GM20000 (cell line): Measurements from ENCODE around the gene TRPM5.
"Not testable (repeated sequence)": the region's sequence is repeated elsewhere in the genome, so short reads cannot be mapped to it uniquely, and the experiment has no call there.

Experiments used
- DNase-seq: peaks from one replicate; pipeline ENCODE4 v3.0.0; 2012; ENCODE audit warnings: low spot score
- TF ChIP-seq, protein P1 (sequence below): IDR thresholded peaks from 2 replicates; pipeline ENCODE4 v1.5.1; 2012; ENCODE audit warnings: mild to moderate bottlenecking, control low read depth; ENCODE audit errors: extremely low read depth, missing control alignments

The TRPM5 gene

DNA sequence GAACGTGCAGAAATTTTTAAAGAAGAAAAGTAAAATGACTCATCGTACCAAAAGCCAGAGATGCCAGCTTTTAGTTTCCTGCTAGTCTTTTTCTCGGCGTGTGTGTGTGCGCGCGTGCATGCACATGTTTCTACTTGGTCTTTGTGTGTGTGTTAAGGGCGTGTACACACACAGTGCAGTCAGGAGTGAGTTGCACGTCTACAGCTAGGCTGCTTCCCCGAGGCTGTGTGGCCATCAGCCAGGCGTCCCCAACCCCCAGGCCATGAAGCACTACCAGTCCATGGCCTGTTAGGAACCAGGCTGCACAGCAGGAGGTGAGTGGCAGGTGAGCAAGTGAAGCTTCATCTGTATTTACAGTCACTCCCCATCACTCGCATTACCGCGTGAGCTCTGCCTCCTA is 36.9 kb upstream of the TRPM5 start:
- no peak for DNase-seq
- TF ChIP-seq, protein P1, sequence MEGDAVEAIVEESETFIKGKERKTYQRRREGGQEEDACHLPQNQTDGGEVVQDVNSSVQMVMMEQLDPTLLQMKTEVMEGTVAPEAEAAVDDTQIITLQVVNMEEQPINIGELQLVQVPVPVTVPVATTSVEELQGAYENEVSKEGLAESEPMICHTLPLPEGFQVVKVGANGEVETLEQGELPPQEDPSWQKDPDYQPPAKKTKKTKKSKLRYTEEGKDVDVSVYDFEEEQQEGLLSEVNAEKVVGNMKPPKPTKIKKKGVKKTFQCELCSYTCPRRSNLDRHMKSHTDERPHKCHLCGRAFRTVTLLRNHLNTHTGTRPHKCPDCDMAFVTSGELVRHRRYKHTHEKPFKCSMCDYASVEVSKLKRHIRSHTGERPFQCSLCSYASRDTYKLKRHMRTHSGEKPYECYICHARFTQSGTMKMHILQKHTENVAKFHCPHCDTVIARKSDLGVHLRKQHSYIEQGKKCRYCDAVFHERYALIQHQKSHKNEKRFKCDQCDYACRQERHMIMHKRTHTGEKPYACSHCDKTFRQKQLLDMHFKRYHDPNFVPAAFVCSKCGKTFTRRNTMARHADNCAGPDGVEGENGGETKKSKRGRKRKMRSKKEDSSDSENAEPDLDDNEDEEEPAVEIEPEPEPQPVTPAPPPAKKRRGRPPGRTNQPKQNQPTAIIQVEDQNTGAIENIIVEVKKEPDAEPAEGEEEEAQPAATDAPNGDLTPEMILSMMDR: no peak

DNA sequence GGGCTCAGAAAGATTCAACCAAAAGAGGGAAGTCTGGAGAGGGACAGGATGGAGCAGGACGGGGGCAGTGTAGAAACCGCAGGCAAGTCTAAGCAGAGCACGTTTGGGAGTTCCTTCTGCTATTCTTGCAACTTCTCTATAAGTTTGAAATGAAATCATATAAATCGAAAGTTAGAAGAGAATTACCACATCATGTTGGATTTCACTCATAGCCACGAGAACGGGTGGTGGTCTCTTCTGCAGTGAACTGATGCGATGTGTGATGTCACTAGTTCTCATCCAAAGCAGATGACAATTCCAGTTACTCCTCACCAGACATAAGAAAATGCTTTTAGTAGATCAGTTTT is 36.5 kb upstream of the TRPM5 start:
- no peak for DNase-seq
- TF ChIP-seq, protein P1: no peak

DNA sequence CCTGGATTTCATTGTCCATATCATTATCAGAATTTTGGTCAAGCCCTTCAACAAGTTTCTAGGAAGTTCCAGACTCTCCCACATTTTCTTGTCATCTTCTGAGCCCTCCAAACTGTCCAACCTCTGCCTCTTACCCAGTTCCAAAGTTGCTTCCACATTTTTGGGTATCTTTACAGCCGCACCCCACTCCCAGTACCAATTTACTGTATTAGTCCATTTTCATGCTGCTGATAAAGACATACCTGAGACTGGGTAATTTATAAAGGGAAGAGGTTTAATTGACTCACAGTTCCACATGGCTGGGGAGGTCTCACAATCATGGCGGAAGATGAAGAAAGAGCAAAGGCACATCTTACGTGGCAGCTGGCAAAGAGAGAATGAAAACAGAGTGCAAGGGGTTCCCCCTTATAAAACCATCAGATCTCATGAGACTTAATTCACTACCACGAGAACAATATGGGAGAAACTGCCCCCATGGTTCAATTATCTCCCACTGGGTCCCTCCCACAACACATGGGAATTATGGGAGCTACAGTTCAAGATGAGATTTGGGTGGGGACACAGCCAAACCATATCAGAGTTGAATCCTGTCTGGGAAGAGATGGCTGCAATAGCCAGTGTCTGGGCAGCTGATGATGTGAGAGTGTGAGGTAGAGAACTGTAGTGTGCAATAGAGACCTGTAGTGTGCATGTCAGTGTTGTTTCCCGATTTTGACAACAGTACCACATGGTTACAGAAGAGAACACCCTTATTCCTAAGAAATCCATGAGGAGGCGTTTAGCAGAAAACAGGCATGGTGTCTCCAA is 36.0 kb upstream of the TRPM5 start:
- not testable (repeated sequence) for DNase-seq

DNA sequence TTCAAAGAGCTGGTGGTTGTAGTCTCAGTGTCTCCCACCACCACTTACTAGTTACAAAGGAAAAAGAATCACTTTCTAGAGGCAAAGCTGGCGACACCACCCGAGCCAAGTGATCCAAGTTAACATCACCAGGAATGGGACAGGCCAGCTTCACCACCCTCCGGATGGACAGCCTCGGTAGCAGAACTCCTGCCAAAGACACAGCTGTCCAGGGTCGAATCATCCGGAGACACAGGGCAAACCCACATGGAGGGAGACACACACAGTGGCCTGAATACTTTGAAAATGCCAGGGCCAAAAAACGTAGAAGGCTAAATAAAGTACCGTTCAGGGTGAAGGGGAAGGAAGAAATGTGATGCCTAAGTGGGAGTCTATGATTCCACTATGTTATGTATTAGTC is 33.6 kb upstream of the TRPM5 start:
- no peak for DNase-seq
- TF ChIP-seq, protein P1: no peak

DNA sequence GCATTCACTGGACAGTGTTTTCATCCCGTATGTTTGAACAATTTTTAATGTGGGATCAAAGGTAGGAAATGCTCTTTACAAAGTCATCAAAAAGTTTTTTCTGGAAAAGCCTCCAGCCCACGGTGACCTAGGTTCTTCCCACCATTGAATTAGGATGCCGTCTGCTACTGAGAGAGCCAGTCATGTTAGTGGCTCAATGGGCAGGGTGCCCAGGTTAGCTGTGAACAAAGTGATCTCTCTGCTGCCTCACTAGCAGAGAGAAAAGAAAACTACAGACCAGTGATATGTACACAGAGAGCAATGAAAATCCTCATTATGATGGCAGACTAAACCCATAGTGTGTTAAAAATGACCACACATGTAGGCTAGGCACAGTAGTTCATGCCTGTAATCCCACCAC is 32.9 kb upstream of the TRPM5 start:
- TF ChIP-seq, protein P1: no peak
- no peak for DNase-seq

DNA sequence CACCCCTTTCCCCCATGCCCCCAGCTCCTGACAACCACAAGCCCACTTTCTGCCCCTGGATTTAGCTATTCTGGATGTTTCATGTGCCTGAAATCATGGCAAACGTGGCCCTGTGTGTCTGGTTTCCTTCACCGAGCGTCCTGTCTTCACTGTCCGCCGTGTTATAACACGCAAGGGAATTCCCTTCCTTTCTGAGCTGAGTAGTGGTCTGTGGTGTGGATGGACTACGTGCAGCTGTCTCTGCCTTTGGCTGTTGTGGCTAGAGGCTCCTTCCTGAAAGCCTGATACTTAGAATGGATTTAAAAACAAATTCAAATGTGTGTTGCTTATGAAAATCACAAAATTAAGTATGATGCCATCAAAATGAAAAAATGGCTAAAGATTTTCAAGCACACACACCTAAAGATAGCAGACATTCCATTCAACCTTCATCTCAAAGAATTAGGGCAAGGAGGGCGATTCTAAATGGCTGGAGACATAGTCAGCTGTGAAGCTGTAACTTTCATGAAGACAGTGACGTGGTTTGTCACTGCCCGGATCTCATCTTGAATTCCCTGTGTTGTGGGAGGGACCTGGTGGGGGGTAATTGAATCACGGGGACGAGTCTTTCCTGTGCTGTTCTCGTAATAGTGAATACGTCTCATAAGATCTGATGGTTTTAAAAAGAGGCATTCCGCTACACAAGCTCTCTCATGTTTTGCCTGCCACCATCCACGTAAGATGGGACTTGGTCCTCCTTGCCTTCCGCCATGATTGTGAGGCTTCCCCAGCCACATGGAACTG is 31.0 kb upstream of the TRPM5 start:
- TF ChIP-seq, protein P1: no peak

DNA sequence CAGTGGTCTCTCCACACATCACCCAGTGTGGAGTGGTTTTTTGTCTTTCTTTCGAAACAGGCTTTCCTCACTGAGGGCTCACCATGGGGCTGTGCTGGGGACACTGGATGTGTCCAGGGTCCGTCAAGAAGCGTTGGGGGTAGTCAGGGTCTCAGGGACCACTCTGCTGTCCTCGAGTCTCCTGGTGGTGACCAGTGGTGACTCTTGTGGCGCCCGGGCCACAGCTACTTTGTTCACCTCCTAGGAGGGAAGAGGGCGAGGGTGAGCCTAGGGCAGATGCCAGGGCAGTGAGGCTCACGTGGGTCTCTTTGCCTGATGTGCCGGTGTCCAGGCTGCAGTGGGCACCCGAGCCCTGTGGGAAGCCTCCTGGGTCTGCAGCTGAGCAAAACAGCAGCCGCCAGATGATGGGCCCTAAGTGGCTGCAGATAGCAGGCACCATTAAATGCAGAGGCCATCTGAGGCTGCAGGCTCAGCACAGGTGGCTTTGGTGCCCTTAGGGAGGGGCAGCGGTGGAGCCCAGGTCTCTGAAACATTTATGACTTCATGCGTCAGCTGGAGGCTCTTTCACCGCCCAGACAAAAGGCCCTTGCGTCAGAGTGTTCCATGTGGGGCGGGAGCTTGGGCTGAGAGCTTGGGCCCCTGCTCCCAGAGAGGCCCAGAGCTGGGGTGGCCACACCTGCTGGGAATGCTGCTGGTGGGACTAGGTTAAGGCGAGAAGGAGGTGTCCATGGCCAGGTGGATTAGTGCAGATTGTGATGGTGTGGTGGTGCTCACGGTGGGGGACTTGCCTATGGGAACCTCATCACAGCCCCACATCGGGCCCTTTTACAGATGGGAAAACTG is 30.0 kb upstream of the TRPM5 start:
- TF ChIP-seq, protein P1: no peak
- DNase-seq: no peak

More for the DNA sequence above, 31.0 kb upstream of the TRPM5 start:
- no peak for DNase-seq
